HepG2 (cell line): Measurements from ENCODE around the gene MARVELD3. TPM values are rescaled to one million over a fixed set of nuclear protein-coding genes. Genes with fewer than 3 reads are reported as not detected.
A peak's percentile ranks its signal among the peaks of the same experiment; 100 is the strongest.

Experiments used
- GATAD1 ChIP-seq: IDR thresholded peaks from 2 replicates; pipeline ENCODE4 v1.6.1; 2016; ENCODE audit warnings: missing genetic modification reagents, missing compliant biosample characterization
- HDAC6 ChIP-seq: fragments of 200-600 bp; sonication (generic); IDR thresholded peaks from 2 replicates; pipeline ENCODE4 v1.7.0; 2017; ENCODE audit warnings: mild to moderate bottlenecking, antibody characterized with exemption, low read length, low read depth
- PHF21A ChIP-seq: sonication (generic); formaldehyde crosslinking; IDR thresholded peaks from 2 replicates; pipeline ENCODE4 v1.5.0; 2020; ENCODE audit warnings: mild to moderate bottlenecking, missing genetic modification reagents
- YY1 ChIP-seq: IDR thresholded peaks from 2 replicates; pipeline ENCODE4 v1.6.1; 2011; ENCODE audit warnings: low read length, low read depth, moderate library complexity, mild to moderate bottlenecking; ENCODE audit not compliant: insufficient read depth, insufficient replicate concordance
- ZNF138 ChIP-seq: sonication (generic); formaldehyde crosslinking; IDR thresholded peaks from 2 replicates; pipeline ENCODE4 v1.5.0; 2020; ENCODE audit warnings: mild to moderate bottlenecking, low read depth, missing genetic modification reagents
- polyA plus RNA-seq, 8 experiments: library from polyadenylated mRNA; depleted of rRNA in 3 of 8; stranded (reverse) in 7 of 8; unstranded in 1 of 8; fragments of >200 nt; fragmentation: Illumina TruSeq in 4 of 8; extraction: Trizol in 4 of 8; gene quantifications; 2 replicates each; pipeline versions ENCODE4 v1.2.1 to v1.2.3, GENCODE V29; 2011 to 2016; ENCODE audit warnings: low read depth in 4 of 8, missing spikeins in 1 of 8, mixed read lengths in 1 of 8; ENCODE audit not compliant: insufficient read depth in 1 of 8
- total RNA-seq, 5 experiments: library from RNA; depleted of rRNA; stranded (reverse); fragments of >200 nt; fragmentation: Illumina TruSeq; extraction: Trizol; gene quantifications; 2 replicates each; pipeline ENCODE4 v1.2.3, GENCODE V29; 2016; ENCODE audit warnings: low read depth in 1 of 5
- TF ChIP-seq, protein P1 (sequence below): sonication (generic); formaldehyde crosslinking; IDR thresholded peaks from 2 replicates; pipeline ENCODE4 v1.5.1; 2020; ENCODE audit warnings: mild to moderate bottlenecking, missing genetic modification reagents, borderline replicate concordance
- TF ChIP-seq, protein P2 (sequence below): sonication (generic); formaldehyde crosslinking; IDR thresholded peaks from 2 replicates; pipeline ENCODE4 v1.5.0; 2020; ENCODE audit warnings: mild to moderate bottlenecking, missing genetic modification reagents, borderline replicate concordance
- TF ChIP-seq, protein P3 (sequence below): sonication (generic); formaldehyde crosslinking; IDR thresholded peaks from 2 replicates; pipeline ENCODE4 v1.4.0; 2020; ENCODE audit warnings: missing genetic modification reagents, borderline replicate concordance
- TF ChIP-seq, protein P4 (sequence below): sonication (generic); formaldehyde crosslinking; IDR thresholded peaks from 2 replicates; pipeline ENCODE4 v1.4.0; 2020; ENCODE audit warnings: mild to moderate bottlenecking, missing genetic modification reagents

MARVELD3 gene
- total and polyA plus RNA-seq, 2 of the 13 experiments (the other 11 are each of a cell fraction or from before 2014, with no cell fraction given), result 4.8 to 5.6 TPM

DNA sequence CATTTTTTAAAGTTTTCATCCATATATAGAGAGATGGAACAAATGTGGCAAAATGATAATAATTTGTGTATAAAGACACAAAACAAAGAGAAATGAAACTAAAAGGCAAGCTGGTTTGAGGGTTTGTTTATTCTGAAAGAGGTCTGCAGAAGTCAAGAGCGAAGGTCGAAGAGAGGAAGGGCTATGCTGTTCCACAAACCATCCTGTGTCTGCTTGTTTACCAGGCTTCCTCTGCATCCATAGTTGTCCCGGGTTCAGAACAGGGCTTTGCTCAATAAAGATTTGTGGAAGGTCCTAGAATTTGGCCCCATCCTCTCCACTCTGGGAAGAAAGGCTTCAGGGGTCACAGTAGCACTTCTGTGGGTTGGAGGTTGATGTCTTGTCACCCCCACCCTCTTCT is 2.4 kb upstream of the MARVELD3 start (continued):
- TF ChIP-seq, protein P1, sequence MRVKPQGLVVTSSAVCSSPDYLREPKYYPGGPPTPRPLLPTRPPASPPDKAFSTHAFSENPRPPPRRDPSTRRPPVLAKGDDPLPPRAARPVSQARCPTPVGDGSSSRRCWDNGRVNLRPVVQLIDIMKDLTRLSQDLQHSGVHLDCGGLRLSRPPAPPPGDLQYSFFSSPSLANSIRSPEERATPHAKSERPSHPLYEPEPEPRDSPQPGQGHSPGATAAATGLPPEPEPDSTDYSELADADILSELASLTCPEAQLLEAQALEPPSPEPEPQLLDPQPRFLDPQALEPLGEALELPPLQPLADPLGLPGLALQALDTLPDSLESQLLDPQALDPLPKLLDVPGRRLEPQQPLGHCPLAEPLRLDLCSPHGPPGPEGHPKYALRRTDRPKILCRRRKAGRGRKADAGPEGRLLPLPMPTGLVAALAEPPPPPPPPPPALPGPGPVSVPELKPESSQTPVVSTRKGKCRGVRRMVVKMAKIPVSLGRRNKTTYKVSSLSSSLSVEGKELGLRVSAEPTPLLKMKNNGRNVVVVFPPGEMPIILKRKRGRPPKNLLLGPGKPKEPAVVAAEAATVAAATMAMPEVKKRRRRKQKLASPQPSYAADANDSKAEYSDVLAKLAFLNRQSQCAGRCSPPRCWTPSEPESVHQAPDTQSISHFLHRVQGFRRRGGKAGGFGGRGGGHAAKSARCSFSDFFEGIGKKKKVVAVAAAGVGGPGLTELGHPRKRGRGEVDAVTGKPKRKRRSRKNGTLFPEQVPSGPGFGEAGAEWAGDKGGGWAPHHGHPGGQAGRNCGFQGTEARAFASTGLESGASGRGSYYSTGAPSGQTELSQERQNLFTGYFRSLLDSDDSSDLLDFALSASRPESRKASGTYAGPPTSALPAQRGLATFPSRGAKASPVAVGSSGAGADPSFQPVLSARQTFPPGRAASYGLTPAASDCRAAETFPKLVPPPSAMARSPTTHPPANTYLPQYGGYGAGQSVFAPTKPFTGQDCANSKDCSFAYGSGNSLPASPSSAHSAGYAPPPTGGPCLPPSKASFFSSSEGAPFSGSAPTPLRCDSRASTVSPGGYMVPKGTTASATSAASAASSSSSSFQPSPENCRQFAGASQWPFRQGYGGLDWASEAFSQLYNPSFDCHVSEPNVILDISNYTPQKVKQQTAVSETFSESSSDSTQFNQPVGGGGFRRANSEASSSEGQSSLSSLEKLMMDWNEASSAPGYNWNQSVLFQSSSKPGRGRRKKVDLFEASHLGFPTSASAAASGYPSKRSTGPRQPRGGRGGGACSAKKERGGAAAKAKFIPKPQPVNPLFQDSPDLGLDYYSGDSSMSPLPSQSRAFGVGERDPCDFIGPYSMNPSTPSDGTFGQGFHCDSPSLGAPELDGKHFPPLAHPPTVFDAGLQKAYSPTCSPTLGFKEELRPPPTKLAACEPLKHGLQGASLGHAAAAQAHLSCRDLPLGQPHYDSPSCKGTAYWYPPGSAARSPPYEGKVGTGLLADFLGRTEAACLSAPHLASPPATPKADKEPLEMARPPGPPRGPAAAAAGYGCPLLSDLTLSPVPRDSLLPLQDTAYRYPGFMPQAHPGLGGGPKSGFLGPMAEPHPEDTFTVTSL (CRISPR knock-in tag), result peak; percentile 20; the same call in 1 of the 2 replicates
- TF ChIP-seq PHF21A (CRISPR knock-in tag), result 0 out of 2 replicates have a peak, but pooled peaks have one; percentile 22
- TF ChIP-seq YY1, result no peak
- TF ChIP-seq, protein P2, sequence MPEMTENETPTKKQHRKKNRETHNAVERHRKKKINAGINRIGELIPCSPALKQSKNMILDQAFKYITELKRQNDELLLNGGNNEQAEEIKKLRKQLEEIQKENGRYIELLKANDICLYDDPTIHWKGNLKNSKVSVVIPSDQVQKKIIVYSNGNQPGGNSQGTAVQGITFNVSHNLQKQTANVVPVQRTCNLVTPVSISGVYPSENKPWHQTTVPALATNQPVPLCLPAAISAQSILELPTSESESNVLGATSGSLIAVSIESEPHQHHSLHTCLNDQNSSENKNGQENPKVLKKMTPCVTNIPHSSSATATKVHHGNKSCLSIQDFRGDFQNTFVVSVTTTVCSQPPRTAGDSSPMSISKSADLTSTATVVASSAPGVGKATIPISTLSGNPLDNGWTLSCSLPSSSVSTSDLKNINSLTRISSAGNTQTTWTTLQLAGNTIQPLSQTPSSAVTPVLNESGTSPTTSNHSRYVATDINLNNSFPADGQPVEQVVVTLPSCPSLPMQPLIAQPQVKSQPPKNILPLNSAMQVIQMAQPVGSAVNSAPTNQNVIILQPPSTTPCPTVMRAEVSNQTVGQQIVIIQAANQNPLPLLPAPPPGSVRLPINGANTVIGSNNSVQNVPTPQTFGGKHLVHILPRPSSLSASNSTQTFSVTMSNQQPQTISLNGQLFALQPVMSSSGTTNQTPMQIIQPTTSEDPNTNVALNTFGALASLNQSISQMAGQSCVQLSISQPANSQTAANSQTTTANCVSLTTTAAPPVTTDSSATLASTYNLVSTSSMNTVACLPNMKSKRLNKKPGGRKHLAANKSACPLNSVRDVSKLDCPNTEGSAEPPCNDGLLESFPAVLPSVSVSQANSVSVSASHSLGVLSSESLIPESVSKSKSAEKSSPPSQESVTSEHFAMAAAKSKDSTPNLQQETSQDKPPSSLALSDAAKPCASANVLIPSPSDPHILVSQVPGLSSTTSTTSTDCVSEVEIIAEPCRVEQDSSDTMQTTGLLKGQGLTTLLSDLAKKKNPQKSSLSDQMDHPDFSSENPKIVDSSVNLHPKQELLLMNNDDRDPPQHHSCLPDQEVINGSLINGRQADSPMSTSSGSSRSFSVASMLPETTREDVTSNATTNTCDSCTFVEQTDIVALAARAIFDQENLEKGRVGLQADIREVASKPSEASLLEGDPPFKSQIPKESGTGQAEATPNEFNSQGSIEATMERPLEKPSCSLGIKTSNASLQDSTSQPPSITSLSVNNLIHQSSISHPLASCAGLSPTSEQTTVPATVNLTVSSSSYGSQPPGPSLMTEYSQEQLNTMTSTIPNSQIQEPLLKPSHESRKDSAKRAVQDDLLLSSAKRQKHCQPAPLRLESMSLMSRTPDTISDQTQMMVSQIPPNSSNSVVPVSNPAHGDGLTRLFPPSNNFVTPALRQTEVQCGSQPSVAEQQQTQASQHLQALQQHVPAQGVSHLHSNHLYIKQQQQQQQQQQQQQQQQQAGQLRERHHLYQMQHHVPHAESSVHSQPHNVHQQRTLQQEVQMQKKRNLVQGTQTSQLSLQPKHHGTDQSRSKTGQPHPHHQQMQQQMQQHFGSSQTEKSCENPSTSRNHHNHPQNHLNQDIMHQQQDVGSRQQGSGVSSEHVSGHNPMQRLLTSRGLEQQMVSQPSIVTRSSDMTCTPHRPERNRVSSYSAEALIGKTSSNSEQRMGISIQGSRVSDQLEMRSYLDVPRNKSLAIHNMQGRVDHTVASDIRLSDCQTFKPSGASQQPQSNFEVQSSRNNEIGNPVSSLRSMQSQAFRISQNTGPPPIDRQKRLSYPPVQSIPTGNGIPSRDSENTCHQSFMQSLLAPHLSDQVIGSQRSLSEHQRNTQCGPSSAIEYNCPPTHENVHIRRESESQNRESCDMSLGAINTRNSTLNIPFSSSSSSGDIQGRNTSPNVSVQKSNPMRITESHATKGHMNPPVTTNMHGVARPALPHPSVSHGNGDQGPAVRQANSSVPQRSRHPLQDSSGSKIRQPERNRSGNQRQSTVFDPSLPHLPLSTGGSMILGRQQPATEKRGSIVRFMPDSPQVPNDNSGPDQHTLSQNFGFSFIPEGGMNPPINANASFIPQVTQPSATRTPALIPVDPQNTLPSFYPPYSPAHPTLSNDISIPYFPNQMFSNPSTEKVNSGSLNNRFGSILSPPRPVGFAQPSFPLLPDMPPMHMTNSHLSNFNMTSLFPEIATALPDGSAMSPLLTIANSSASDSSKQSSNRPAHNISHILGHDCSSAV, result no peak
- no peak for TF ChIP-seq HDAC6
- TF ChIP-seq, protein P3, sequence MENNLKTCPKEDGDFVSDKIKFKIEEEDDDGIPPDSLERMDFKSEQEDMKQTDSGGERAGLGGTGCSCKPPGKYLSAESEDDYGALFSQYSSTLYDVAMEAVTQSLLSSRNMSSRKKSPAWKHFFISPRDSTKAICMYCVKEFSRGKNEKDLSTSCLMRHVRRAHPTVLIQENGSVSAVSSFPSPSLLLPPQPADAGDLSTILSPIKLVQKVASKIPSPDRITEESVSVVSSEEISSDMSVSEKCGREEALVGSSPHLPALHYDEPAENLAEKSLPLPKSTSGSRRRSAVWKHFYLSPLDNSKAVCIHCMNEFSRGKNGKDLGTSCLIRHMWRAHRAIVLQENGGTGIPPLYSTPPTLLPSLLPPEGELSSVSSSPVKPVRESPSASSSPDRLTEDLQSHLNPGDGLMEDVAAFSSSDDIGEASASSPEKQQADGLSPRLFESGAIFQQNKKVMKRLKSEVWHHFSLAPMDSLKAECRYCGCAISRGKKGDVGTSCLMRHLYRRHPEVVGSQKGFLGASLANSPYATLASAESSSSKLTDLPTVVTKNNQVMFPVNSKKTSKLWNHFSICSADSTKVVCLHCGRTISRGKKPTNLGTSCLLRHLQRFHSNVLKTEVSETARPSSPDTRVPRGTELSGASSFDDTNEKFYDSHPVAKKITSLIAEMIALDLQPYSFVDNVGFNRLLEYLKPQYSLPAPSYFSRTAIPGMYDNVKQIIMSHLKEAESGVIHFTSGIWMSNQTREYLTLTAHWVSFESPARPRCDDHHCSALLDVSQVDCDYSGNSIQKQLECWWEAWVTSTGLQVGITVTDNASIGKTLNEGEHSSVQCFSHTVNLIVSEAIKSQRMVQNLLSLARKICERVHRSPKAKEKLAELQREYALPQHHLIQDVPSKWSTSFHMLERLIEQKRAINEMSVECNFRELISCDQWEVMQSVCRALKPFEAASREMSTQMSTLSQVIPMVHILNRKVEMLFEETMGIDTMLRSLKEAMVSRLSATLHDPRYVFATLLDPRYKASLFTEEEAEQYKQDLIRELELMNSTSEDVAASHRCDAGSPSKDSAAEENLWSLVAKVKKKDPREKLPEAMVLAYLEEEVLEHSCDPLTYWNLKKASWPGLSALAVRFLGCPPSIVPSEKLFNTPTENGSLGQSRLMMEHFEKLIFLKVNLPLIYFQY (CRISPR knock-in tag), result 0 out of 2 replicates have a peak, but pooled peaks have one; percentile 21
- TF ChIP-seq, protein P4, sequence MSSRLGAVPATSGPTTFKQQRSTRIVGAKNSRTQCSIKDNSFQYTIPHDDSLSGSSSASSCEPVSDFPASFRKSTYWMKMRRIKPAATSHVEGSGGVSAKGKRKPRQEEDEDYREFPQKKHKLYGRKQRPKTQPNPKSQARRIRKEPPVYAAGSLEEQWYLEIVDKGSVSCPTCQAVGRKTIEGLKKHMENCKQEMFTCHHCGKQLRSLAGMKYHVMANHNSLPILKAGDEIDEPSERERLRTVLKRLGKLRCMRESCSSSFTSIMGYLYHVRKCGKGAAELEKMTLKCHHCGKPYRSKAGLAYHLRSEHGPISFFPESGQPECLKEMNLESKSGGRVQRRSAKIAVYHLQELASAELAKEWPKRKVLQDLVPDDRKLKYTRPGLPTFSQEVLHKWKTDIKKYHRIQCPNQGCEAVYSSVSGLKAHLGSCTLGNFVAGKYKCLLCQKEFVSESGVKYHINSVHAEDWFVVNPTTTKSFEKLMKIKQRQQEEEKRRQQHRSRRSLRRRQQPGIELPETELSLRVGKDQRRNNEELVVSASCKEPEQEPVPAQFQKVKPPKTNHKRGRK (CRISPR knock-in tag), result no peak
- TF ChIP-seq ZNF138, result no peak
- TF ChIP-seq GATAD1 (CRISPR knock-in tag), result no peak
